ENCODE measurements around the gene NAA40. TPM values are rescaled to one million over a fixed set of nuclear protein-coding genes. Genes with fewer than 3 reads are reported as not detected.
A peak's percentile ranks its signal among the peaks of the same experiment; 100 is the strongest.
"Not testable (repeated sequence)": the region's sequence is repeated elsewhere in the genome, so short reads cannot be mapped to it uniquely, and the experiment has no call there.

The NAA40 gene
- total RNA-seq, 1 donor from 2014 or later: 64.5 TPM

DNA sequence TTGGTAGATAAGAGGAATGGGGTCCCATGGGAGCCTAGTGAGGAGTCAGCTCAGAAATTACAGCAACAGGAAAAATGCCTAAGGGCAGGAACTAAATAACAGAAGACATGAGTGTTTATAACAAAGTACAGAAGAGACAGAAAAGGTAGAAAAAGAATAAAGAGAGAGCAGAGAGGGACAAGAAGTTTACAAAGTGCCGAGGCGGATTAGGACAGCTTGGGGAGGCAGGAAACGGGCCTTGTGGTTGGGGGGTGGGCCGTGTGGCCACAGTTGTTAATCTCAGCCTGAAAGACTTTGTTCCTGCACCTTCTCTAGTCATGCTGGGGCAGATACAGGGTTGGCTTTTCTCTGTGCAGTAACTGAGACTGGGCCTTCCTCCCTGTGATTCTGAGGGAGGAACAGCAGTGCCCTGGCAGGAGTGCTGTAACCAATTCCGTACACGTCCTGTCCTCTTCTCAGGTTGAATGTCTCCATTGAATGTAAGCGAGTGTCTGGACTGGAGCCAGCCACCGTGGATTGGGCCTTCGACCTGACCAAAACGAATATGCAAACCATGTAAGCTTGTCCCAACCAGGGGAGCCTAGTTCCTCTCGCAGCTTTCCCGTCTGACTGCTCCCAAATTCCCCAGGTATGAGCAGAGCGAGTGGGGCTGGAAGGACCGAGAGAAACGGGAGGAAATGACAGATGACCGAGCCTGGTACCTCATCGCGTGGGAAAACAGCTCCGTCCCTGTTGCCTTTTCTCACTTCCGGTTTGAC is 13.2 kb downstream of the NAA40 start:
- Mint-ChIP-seq H3K4me3 (no peak overlapping the region), H3K27me3 (ENCODE audit: low read depth) (no peaks in the 10 kb centered on the region), H3K27ac (ENCODE audit: unreplicated experiment) (no peak overlapping the region), H3K4me1 (no peaks in the 10 kb centered on the region), H3K9me3 (no peaks in the 10 kb centered on the region), H3K36me3 (ENCODE audit: low read depth) (peaks cover 9% of the 10 kb centered on the region)
- DNase-seq (ENCODE audit: low read depth, low spot score): no peak
- TF ChIP-seq, protein P1, sequence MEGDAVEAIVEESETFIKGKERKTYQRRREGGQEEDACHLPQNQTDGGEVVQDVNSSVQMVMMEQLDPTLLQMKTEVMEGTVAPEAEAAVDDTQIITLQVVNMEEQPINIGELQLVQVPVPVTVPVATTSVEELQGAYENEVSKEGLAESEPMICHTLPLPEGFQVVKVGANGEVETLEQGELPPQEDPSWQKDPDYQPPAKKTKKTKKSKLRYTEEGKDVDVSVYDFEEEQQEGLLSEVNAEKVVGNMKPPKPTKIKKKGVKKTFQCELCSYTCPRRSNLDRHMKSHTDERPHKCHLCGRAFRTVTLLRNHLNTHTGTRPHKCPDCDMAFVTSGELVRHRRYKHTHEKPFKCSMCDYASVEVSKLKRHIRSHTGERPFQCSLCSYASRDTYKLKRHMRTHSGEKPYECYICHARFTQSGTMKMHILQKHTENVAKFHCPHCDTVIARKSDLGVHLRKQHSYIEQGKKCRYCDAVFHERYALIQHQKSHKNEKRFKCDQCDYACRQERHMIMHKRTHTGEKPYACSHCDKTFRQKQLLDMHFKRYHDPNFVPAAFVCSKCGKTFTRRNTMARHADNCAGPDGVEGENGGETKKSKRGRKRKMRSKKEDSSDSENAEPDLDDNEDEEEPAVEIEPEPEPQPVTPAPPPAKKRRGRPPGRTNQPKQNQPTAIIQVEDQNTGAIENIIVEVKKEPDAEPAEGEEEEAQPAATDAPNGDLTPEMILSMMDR (conservative IDR thresholded peaks at IDR 0.05): no peak

DNA sequence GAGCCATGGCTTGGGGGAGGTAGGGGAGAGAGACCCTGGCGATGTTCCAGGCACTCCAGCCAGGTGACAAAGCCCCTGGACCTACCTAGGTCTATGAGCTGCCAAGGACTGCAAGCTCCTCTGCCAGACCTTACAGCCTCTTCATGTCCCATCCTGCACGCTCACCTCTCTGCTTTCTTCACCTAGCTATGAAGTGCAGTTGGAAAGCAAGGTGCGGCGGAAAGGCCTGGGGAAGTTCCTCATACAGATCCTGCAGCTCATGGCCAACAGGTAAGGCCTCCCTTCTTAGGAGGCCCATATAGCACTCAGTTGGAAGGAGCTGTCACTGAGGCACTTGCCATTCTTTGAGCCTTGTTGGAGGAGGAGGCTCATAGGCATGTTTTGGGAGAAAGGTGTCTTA is 13.8 kb downstream of the NAA40 start:
- peaks cover 9% of the 10 kb centered on the region for H3K36me3 Mint-ChIP-seq (ENCODE audit: low read depth)
- H3K9me3 Mint-ChIP-seq: no peaks in the 10 kb centered on the region
- H3K27me3 Mint-ChIP-seq (ENCODE audit: low read depth): no peaks in the 10 kb centered on the region
- no peaks in the 10 kb centered on the region for H3K4me1 Mint-ChIP-seq
- H3K4me3 Mint-ChIP-seq: no peak overlapping the region
- TF ChIP-seq, protein P1 (conservative IDR thresholded peaks at IDR 0.05): no peak
- no peak for DNase-seq (ENCODE audit: low read depth, low spot score)
- H3K27ac Mint-ChIP-seq (ENCODE audit: unreplicated experiment): no peak overlapping the region

DNA sequence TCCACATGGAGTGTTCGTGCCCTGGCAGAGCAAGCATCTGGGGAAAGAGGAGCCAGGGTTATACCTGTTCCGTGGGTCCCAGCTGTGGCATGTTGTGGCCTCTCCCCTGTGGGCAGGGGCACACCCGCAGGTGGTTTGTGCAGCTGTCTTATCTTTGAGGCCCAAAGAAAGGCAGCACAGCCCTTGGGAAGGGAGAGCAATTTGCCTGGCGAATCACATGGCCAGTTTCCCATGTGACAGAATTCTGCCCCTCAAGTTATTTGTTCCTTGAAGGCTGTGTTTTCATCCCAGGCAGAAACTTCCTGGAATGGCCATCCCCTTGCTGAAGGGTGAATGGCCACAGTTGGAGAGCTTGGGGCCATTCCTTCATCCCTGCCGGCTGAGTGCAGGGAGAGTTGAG is 19.2 kb downstream of the NAA40 start:
- no peaks in the 10 kb centered on the region for H3K9me3 Mint-ChIP-seq
- no peak for DNase-seq (ENCODE audit: low read depth, low spot score)

DNA sequence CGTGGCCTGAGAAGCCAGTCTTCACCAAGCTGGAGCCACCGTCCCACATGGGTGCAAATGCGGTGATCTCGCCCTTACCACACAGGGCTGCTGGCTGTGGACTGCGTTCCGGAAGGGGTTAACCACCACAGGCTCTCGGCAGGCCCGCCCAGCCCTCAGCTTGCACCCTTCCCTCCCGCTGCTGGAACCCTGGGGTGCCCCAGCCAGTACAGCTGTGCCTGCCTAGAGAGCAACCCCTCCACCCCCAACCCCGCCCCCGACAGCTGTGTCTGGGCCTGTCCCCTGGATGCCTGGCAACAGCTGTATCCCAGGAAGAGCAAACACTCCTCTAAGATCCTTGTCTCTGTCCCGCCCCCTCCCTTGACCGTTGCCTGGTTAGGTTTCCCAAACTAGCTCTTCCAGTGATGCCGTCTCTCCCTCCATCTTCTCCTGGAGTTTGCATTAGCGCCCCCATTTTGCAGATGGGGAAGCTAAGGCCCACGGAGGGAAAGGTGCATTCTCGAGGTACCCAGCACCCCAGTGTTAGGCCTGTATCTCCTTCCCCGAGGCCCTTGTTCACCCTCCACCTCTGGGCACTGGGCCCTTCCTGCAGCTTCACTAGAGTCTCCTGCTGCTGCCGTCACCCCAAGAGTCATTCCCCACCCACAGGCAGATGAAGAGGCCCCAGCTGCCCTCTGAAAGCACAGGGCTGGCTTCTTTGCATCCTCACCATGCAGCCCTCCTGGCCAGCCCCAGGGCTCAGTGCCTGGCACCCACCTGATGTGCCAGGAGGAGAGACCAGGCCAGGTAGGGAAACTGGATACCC is 23.0 kb downstream of the NAA40 start:
- H3K4me1 Mint-ChIP-seq: no peaks in the 10 kb centered on the region
- no peak overlapping the region for H3K27ac Mint-ChIP-seq (ENCODE audit: unreplicated experiment)
- no peaks in the 10 kb centered on the region for H3K36me3 Mint-ChIP-seq (ENCODE audit: low read depth)
- no peak for DNase-seq (ENCODE audit: low read depth, low spot score)
- H3K27me3 Mint-ChIP-seq (ENCODE audit: low read depth): peaks cover 3% of the 10 kb centered on the region
- H3K9me3 Mint-ChIP-seq: no peaks in the 10 kb centered on the region
- TF ChIP-seq, protein P1 (conservative IDR thresholded peaks at IDR 0.05): no peak
- H3K4me3 Mint-ChIP-seq: peak overlapping the region; percentile 34

More for the DNA sequence above, 19.2 kb downstream of the NAA40 start:
- H3K27me3 Mint-ChIP-seq (ENCODE audit: low read depth): peaks cover 3% of the 10 kb centered on the region
- no peak overlapping the region for H3K4me3 Mint-ChIP-seq
- H3K36me3 Mint-ChIP-seq (ENCODE audit: low read depth): peaks cover 9% of the 10 kb centered on the region
- no peaks in the 10 kb centered on the region for H3K4me1 Mint-ChIP-seq
- TF ChIP-seq, protein P1 (conservative IDR thresholded peaks at IDR 0.05): no peak
- H3K27ac Mint-ChIP-seq (ENCODE audit: unreplicated experiment): no peak overlapping the region

DNA sequence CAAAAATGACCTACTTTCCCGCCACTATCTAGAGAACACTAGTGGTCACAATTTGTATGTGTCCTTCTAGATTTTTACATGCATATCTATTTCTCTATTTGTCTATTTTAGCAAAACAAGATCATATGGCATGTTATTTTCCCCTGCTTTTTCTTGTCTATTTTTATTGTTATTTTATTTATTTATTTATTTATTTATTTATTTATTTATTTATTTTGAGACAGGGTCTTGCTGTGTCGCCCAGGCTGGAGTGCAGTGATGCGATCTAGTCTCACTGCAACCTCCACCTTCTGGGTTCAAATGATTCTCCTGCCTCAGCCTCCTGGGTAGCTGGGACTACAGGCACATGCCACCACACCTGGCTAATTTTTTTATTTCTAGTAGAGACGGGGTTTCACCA is 25.1 kb downstream of the NAA40 start:
- not testable (repeated sequence) for H3K27ac Mint-ChIP-seq (ENCODE audit: unreplicated experiment); H3K36me3 Mint-ChIP-seq (ENCODE audit: low read depth); H3K4me1 Mint-ChIP-seq; H3K9me3 Mint-ChIP-seq; H3K4me3 Mint-ChIP-seq; DNase-seq (ENCODE audit: low read depth, low spot score); H3K27me3 Mint-ChIP-seq (ENCODE audit: low read depth)

DNA sequence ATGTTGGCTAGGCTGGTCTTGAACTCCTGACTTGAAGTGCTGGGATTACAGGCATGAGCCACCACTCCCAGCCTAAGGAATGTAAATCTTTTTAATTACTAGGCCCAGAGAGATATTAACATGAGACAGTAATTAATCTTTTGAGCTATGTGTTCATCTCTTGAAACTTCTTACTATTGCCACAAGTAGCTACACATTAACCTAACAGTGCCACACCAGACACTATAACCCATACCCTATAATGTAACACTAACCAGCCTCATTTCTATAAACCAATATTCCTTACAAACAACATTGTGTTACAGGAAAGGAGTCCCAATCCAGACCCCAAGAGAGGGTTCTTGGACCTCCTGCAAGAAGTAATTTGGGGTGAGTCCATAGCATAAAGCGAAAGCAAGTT is 27.6 kb downstream of the NAA40 start:
- H3K27ac Mint-ChIP-seq (ENCODE audit: unreplicated experiment): no peak overlapping the region
- TF ChIP-seq, protein P1 (conservative IDR thresholded peaks at IDR 0.05): no peak
- H3K4me1 Mint-ChIP-seq: peaks cover 10% of the 10 kb centered on the region
- H3K36me3 Mint-ChIP-seq (ENCODE audit: low read depth): no peaks in the 10 kb centered on the region
- no peaks in the 10 kb centered on the region for H3K9me3 Mint-ChIP-seq
- peaks cover 3% of the 10 kb centered on the region for H3K27me3 Mint-ChIP-seq (ENCODE audit: low read depth)
- H3K4me3 Mint-ChIP-seq: no peak overlapping the region
- no peak for DNase-seq (ENCODE audit: low read depth, low spot score)

Data from neural crest cell (in vitro differentiated cells).